Activated B cell treated with CpG ODN at 0.5 μM for 24 hours (primary cell): Measurements from ENCODE around the gene DKKL1. TPM values are rescaled to one million over a fixed set of nuclear protein-coding genes. Genes with fewer than 3 reads are reported as not detected.
A peak's percentile ranks its signal among the peaks of the same experiment; 100 is the strongest.
"Not testable (repeated sequence)": the region's sequence is repeated elsewhere in the genome, so short reads cannot be mapped to it uniquely, and the experiment has no call there.

Source experiments
- ATAC-seq: fragments of 200-7000 bp; cut with Tn5 transposase; one replicate; pipeline ENCODE4 v1.10.0; 2021; ENCODE audit warnings: low read depth, mild to moderate bottlenecking, moderate library complexity
- CTCF ChIA-PET: fragments of 350-600 bp; sonication (Branson Sonifier 250); formaldehyde crosslinking; loops from one replicate; lab custom pipeline; 2021; ENCODE audit warnings: antibody characterized with exemption; lab: Charles Lee
- POLR2A ChIA-PET: fragments of 350-600 bp; sonication (Branson Sonifier 250); formaldehyde crosslinking; loops from one replicate; lab custom pipeline; 2021; ENCODE audit warnings: antibody characterized with exemption; lab: Charles Lee
- DNase-seq: peaks from one replicate; pipeline ENCODE4 v3.0.0; 2022
- H3K27ac Mint-ChIP-seq: one replicate; pipeline ENCODE4 v1.8.0; 2020; ENCODE audit warnings: mixed read lengths
- H3K27me3 Mint-ChIP-seq: one replicate; pipeline ENCODE4 v1.8.0; 2021; ENCODE audit warnings: mixed read lengths
- H3K36me3 Mint-ChIP-seq: one replicate; pipeline ENCODE4 v1.8.0; 2021; ENCODE audit warnings: low read depth, mixed read lengths
- H3K4me1 Mint-ChIP-seq: one replicate; pipeline ENCODE4 v1.8.0; 2021; ENCODE audit warnings: mixed read lengths
- H3K4me3 Mint-ChIP-seq: one replicate; pipeline ENCODE4 v1.8.0; 2020; ENCODE audit warnings: mild to moderate bottlenecking, mixed read lengths
- H3K9me3 Mint-ChIP-seq: one replicate; pipeline ENCODE4 v1.8.0; 2020; ENCODE audit warnings: mixed read lengths
- intact Hi-C: fragments of 100-400 bp; cut with micrococcal nuclease; formaldehyde crosslinking; loops from one replicate; pipeline ENCODE4 v1.15.1; 2024
- total RNA-seq: library from RNA; stranded (reverse); gene quantifications from 2 replicates; pipeline ENCODE4 v1.2.3, GENCODE V29; 2022
- TF ChIP-seq, protein P1 (sequence below): fragments of 200-600 bp; IDR thresholded peaks from one replicate; pipeline ENCODE4 v1.8.0; 2022; ENCODE audit warnings: antibody characterized with exemption, mild to moderate bottlenecking

DKKL1 gene
- total RNA-seq, 1 donor from 2014 or later = 0.71 TPM

DNA sequence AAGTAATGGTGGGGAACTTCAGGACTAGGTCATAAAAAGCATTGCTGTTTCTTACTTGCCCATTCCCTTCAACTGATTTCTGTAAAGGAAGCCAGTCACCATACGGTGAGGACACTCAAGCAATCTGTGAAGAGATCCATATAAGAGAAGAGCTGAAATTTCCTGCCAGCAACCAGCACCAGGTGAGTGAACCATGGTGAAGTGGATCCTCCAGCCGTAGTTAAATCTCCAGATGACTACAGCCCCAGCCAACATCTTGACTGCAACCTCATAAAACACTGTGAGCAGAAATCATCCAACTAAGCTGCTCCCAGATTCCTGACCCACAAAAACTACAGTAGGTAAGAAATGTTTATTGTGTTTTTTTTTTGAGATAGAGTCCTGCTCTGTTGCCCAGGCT is 34.9 kb upstream of the DKKL1 start:
- Mint-ChIP-seq H3K27ac (peak overlapping the region; percentile 100), H3K4me1 (peaks cover 93% of the 10 kb centered on the region)
- POLR2A ChIA-PET = interaction anchor here (0.6 to 16.2 kb wide), 8 partner anchors 10 to 167 kb away, joined by 3 to 757 read pairs (median 10); partner anchors contain the start of genes CD37, RPS11 and TEAD2

DNA sequence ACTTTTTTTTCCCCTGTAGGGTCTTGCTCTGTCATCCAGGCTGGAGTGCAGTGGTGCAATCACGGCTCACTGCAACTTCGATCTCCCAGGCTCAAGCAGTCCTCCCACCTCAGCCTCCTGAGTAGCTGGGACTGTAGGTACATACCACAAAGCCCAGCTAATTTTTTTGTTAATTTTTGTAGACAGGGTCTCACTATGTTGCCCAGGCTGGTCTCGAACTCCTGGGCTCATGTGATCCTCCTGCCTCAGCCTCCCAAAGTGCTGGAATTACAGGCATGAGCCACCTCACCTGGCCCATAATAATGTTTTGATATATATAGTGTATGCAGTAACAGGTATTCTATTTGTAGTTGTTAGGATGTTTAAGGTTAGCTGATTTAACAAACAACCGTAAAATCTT is 32.5 kb upstream of the DKKL1 start:
- Mint-ChIP-seq H3K27ac (peak overlapping the region; percentile 100), H3K4me1 (peaks cover 95% of the 10 kb centered on the region), H3K4me3 (peak overlapping the region; percentile 73), H3K36me3 (peaks cover 67% of the 10 kb centered on the region)
- ATAC-seq, H3K27me3 Mint-ChIP-seq, H3K9me3 Mint-ChIP-seq, DNase-seq: not testable (repeated sequence)
- intact Hi-C loops = loop anchor here (5.0 to 10.0 kb wide), 3 partner anchors 121 to 1014 kb away; partner anchors contain the start of genes ALDH16A1, IL4I1 and PIH1D1
- CTCF ChIA-PET = interaction anchor here (4.5 kb wide), 1 partner anchor 30 kb away, joined by 24 read pairs; no protein-coding TSS in a partner anchor
- POLR2A ChIA-PET = interaction anchor here (0.7 to 19.9 kb wide), 9 partner anchors 3 to 165 kb away, joined by 3 to 757 read pairs (median 4); partner anchors contain the start of genes ALDH16A1, CD37, PIH1D1 and RPS11

More for the DNA sequence above, 34.9 kb upstream of the DKKL1 start:
- ATAC-seq = no peak
- intact Hi-C loops = loop anchor here (1.0 to 5.0 kb wide), 4 partner anchors 12 to 349 kb away; partner anchors contain the start of genes DKKL1 and PRMT1
- TF ChIP-seq, protein P1, sequence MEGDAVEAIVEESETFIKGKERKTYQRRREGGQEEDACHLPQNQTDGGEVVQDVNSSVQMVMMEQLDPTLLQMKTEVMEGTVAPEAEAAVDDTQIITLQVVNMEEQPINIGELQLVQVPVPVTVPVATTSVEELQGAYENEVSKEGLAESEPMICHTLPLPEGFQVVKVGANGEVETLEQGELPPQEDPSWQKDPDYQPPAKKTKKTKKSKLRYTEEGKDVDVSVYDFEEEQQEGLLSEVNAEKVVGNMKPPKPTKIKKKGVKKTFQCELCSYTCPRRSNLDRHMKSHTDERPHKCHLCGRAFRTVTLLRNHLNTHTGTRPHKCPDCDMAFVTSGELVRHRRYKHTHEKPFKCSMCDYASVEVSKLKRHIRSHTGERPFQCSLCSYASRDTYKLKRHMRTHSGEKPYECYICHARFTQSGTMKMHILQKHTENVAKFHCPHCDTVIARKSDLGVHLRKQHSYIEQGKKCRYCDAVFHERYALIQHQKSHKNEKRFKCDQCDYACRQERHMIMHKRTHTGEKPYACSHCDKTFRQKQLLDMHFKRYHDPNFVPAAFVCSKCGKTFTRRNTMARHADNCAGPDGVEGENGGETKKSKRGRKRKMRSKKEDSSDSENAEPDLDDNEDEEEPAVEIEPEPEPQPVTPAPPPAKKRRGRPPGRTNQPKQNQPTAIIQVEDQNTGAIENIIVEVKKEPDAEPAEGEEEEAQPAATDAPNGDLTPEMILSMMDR = no peak
- Mint-ChIP-seq H3K4me3 (peak overlapping the region; percentile 78), H3K9me3 (peaks cover 7% of the 10 kb centered on the region), H3K27me3 (no peaks in the 10 kb centered on the region), H3K36me3 (peaks cover 57% of the 10 kb centered on the region)
- CTCF ChIA-PET = interaction anchor here (1.0 to 4.5 kb wide), 3 partner anchors 20 to 27 kb away, joined by 3 to 24 read pairs (median 4); no protein-coding TSS in a partner anchor
- no peak for DNase-seq

GRCh38 chr19:49331616-49332055 is 32.0 kb upstream of the DKKL1 start:
- peaks cover 69% of the 10 kb centered on the region for H3K36me3 Mint-ChIP-seq
- peaks cover 3% of the 10 kb centered on the region for H3K9me3 Mint-ChIP-seq
- peak; percentile 44 for ATAC-seq
- TF ChIP-seq, protein P1 = no peak
- ChIA-PET POLR2A (interaction anchor here (0.6 to 19.9 kb wide), 11 partner anchors 4 to 456 kb away, joined by 3 to 757 read pairs (median 4); partner anchors contain the start of genes ALDH16A1, CD37, DKKL1 and PIH1D1), CTCF (interaction anchor here (4.5 kb wide), 1 partner anchor 30 kb away, joined by 24 read pairs; no protein-coding TSS in a partner anchor)
- H3K27ac Mint-ChIP-seq = peak overlapping the region; percentile 100
- H3K4me3 Mint-ChIP-seq = peak overlapping the region; percentile 73
- DNase-seq = no peak
- intact Hi-C loops = loop anchor here (5.0 to 10.0 kb wide), 3 partner anchors 121 to 1013 kb away; partner anchors contain the start of genes ALDH16A1, IL4I1 and PIH1D1
- peaks cover 95% of the 10 kb centered on the region for H3K4me1 Mint-ChIP-seq
- no peaks in the 10 kb centered on the region for H3K27me3 Mint-ChIP-seq

- H3K9me3 Mint-ChIP-seq, H3K27me3 Mint-ChIP-seq, DNase-seq, ATAC-seq: not testable (repeated sequence)
- Mint-ChIP-seq H3K36me3 (peaks cover 74% of the 10 kb centered on the region), H3K4me3 (peak overlapping the region; percentile 100), H3K4me1 (peaks cover 94% of the 10 kb centered on the region), H3K27ac (peak overlapping the region; percentile 100)
- intact Hi-C loops = loop anchor here (5.0 to 10.0 kb wide), 3 partner anchors 119 to 1012 kb away; partner anchors contain the start of genes ALDH16A1, IL4I1 and PIH1D1
- CTCF ChIA-PET = interaction anchor here (1.0 to 2.0 kb wide), 2 partner anchors 59 to 112 kb away, joined by 3 to 6 read pairs; no protein-coding TSS in a partner anchor
- POLR2A ChIA-PET = interaction anchor here (0.5 to 19.9 kb wide), 23 partner anchors 5 to 163 kb away, joined by 3 to 757 read pairs (median 9); partner anchors contain the start of genes CD37, DKKL1, KASH5 and PIH1D1
Measured at GRCh38 chr19:49332691-49333417, 30.8 kb upstream of the DKKL1 start.

DNA sequence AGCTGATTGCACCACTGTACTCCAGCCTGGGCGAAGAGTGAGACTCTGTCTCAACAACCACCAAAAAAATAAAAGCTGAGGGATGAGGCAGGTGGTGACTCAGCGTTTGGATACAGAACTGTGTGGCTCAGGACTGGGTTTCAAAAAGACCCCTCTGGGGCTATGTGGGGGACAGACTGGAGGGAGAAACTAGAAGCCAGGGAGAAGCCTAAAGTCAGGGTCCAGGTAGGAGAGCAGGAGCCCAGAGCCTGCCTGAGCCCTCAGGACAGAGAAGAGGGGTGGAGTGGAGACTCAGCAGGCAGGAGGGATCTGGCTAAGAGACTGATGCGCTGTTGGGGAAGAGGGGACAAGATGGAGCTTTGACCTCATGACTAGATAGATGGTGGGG is 30.3 kb upstream of the DKKL1 start:
- DNase-seq (no peak), ATAC-seq (peak; percentile 1)
- Mint-ChIP-seq H3K27me3 (no peaks in the 10 kb centered on the region), H3K4me1 (peaks cover 94% of the 10 kb centered on the region), H3K4me3 (peak overlapping the region; percentile 100), H3K27ac (peak overlapping the region; percentile 100), H3K36me3 (peaks cover 74% of the 10 kb centered on the region), H3K9me3 (no peaks in the 10 kb centered on the region)
- ChIA-PET CTCF (interaction anchor here (1.0 to 2.0 kb wide), 4 partner anchors 25 to 112 kb away, joined by 3 to 6 read pairs (median 3); no protein-coding TSS in a partner anchor), POLR2A (interaction anchor here (0.5 to 19.9 kb wide), 26 partner anchors 6 to 162 kb away, joined by 3 to 757 read pairs (median 10); partner anchors contain the start of genes ALDH16A1, CD37, DKKL1 and KASH5)
- intact Hi-C loops = loop anchor here (5.0 to 10.0 kb wide), 3 partner anchors 119 to 1011 kb away; partner anchors contain the start of genes ALDH16A1, IL4I1 and PIH1D1
- TF ChIP-seq, protein P1 = no peak
